ENCODE data around the gene TENT4B.
"Not testable (repeated sequence)": the region's sequence is repeated elsewhere in the genome, so short reads cannot be mapped to it uniquely, and the experiment has no call there.

TENT4B gene

DNA sequence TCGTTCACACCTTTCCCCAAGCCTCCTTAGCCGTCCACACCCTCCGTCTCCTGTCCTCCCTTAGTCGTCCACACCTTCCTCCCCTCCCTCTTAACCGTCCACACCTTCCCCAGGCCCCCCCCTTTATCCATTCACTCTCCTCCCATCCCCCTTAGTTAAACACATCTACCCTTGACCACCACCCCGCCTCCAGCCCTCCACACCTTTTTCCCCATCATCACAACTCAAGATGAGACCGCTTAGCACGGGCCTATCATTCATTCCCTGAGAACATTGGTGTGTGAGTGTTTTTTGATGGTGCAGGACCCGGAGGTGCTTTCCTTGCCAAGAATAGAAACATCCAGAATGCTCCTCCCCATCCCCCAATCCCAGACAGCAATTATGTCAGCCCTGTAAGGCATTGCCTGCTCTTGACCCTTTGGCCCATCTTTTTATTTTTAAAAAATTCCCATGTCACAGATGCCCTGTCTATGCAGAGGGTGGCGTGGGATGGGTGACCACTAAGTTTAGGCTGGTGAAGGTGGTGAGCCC, 1.4 kb downstream of the TENT4B start:
- no peak for ATAC-seq
- DNase-seq: no peak

GRCh38 chr16:50155925-50156324, 2.8 kb downstream of the TENT4B start:
- no peak for DNase-seq
- ATAC-seq: no peak

GRCh38 chr16:50156590-50156989, 3.5 kb downstream of the TENT4B start:
- DNase-seq: no peak
- no peak for ATAC-seq

- no peak for DNase-seq
- peak; percentile 94 for ATAC-seq
Observed at GRCh38 chr16:50160495-50161164, 7.5 kb downstream of the TENT4B start.

DNA sequence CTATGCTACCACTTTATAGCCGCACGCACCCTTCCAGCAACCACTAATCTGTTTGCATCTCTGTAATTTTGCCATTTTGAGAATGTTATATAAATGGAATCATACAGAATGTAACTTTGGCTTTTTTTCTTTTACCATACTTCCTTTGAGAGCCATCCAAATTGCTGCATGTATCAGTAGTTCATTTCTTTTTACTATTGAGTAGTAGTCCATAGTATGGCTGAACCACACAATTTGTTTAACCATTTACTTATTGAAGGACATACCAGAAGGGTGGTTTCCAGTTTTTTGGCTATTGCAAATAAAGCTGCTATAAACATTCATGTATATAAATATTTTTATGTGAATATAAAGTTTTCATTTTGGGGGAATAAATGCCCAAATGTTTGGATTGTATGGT, 8.8 kb downstream of the TENT4B start:
- DNase-seq (no peak), ATAC-seq (no peak)

GRCh38 chr16:50165473-50165872, 12.4 kb downstream of the TENT4B start:
- no peak for DNase-seq
- ATAC-seq: no peak

- ATAC-seq (peak; percentile 91), DNase-seq (peak; percentile 41)
Observed at GRCh38 chr16:50166511-50167500, 13.7 kb downstream of the TENT4B start.

DNA sequence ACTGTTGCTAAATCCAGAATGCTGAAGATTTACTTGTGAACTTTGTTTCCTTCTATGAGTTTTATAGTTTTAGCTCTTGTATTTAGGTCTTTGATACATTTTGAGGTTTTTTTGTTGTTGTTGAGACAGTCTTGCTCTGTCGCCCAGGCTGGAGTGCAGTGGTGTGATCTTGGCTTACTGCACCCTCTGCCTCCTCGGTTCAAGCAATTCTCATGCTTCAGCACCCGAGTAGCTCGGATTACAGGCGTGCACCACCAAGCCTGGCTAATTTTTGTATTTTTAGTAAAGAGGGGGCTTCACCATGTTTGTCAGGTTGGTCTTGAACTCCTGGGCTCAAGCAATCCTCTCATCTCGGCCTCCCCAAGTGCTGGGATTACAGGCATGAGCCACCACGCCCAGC, 14.4 kb downstream of the TENT4B start:
- ATAC-seq (no peak), DNase-seq (no peak)

DNA sequence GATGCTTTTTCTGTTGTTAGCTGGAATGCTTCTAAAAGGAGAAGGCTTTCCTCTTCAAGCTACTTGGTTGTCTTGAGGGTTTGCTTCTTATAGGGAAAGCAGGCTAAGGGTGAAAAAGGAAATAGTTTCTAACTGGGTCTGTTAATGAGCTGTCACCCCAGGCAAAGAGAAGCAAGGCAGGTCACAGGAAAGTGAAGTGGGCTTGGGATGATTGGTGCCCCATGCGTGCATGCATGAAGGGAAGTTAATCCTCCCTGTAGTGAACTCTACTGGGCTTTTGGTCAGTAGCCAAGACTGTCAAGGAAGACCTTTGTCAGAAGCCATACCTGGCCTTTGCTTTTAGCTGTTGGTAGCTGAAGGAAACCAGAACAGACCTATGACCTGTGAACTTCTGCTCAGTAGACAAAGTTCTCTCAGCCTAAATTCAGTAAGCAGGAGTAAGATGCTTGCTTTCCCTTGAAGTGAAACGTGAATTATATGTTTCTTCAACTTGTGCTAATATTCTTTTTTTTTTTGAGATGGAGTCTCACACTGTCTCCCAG, 16.5 kb downstream of the TENT4B start:
- DNase-seq (no peak), ATAC-seq (no peak)

DNA sequence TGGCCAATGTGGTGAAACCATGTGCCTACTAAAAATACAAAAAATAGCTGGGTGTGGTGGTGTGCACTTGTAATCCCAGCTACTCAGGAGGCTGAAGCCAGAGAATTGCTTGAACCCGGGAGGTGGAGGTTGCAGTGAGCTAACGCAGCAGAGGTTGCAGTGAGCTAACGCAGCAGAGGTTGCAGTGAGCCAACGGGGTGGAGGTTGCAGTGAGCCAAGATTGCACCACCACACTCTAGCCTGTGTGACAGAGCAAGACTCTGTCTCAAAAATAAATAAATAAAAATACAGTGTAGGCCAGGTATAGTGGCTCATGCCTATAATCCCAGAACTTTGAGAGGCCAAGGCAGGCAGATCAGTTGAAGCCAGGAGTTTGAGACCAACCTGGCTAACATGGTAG, 18.7 kb downstream of the TENT4B start:
- not testable (repeated sequence) for ATAC-seq, DNase-seq

DNA sequence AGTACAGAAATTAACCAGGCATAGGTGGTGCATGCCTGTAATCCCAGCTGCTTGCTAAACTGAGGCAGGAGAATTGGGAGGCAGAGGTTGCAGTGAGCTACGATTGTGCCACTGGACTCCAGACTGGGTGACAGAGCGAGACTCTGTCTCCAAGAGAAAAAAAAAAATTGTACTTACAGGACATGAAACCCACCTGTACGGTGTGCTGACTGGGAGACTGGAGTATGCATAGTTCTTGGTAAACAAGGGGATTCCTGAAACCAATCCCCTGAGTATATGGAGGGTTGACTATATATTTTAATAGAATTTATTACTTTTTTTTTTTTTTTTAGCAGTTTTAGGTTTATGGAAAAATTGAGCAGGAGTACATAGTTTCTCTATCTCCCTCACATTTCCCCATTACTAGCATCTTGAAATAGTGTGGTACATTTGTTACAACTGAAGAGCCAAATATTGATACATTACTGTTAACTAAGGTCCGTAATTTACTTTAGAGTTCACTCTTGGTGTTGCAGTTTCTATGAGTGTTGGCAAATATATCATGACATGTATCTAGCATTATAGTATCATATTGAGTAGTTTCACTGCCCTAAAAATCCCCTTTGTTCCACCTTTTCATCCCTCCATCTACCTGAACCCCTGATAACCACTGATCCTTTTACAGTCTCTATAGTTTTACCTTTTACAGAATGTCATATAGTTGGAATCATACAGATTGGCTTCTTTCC, 19.3 kb downstream of the TENT4B start:
- no peak for DNase-seq
- ATAC-seq: peak; percentile 57

DNA sequence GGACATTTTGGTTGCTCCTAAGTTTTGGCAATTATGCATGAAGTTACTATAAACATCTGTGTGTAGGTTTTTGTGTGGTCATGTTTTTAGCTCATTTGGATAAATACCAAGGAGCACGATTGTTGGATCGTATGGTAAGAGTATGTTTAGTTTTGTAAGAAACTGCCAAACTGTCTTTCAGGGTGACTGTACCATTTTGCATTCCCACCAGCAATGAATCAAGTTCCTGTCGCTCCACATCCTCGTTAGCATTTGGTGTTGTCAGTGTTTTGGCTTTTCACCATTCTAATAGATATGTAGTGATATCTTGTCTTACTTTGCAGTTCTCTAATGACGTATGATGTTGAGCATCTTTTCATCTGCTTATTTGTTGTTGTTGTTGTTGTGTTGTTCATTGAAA, 20.2 kb downstream of the TENT4B start:
- no peak for DNase-seq
- no peak for ATAC-seq

DNA sequence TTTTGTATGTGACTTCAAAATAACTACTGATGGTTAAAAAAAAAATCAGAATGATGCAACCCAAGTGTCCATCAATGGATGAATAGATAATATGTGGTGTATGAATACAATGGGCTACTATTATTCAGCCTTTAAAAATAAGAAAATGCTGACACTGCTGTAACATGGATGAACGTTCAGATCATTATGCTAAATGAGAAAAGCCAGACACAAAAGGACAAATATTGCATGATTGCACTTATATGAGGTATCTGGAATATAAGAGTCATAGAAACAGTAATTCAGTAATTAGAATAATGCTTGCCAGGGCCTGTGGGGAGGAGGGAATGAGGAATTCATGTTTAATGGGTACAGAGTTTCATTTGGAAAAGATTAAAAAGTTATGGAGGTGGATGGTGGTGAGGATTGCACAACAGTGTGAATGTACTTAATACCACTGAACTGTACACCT, 25.4 kb downstream of the TENT4B start:
- ATAC-seq (peak; percentile 28), DNase-seq (no peak)

DNA sequence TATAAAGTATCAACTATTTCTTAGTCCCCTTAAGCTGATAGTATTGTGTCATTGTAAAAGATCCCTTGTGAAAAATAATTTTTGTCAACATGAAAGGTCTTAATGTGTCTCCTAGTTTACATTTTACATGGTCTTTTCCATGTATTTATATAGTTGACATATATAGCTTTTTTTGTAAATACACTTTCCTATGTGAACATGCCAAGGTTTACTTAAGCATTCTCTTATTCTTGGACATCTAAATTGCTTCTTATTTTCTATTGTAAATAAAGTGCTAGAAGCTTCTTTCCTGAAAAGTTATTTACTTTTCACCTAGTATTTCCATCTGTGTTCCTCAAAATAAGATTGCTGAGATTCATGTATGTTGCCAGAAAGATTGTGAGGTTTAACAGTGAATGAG, 29.3 kb downstream of the TENT4B start:
- ATAC-seq: no peak
- no peak for DNase-seq

- ATAC-seq: no peak
- DNase-seq: no peak
Observed at GRCh38 chr16:50183316-50183715, 30.2 kb downstream of the TENT4B start.

DNA sequence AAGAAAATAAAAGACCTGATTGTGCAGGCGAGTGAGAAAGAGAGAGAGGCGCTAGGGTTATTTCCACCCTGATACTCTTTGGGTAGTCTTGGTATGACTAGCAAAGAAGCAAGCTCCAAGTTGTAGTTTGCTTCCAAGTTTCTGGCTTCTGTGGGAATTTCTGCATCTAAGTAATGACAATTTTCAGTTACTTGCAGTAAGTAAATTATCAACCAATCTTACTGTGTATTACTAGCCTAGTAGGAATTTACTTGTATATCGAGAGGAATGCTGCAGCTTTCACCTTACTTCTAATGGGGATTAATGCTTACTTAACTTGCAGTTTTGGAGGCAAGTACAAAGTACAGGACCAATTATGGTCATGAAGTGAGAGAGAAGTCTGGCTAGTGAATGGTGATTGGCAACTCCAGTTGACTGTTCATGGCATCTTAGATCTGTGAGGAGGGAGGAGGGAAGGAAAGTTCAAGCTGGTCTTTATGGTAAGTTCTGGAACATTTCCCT, 31.9 kb downstream of the TENT4B start:
- no peak for ATAC-seq
- no peak for DNase-seq

GRCh38 chr16:50188619-50189136, 35.6 kb downstream of the TENT4B start:
- ATAC-seq (no peak), DNase-seq (no peak)

GRCh38 chr16:50190292-50190691, 37.2 kb downstream of the TENT4B start:
- no peak for DNase-seq
- no peak for ATAC-seq

DNA sequence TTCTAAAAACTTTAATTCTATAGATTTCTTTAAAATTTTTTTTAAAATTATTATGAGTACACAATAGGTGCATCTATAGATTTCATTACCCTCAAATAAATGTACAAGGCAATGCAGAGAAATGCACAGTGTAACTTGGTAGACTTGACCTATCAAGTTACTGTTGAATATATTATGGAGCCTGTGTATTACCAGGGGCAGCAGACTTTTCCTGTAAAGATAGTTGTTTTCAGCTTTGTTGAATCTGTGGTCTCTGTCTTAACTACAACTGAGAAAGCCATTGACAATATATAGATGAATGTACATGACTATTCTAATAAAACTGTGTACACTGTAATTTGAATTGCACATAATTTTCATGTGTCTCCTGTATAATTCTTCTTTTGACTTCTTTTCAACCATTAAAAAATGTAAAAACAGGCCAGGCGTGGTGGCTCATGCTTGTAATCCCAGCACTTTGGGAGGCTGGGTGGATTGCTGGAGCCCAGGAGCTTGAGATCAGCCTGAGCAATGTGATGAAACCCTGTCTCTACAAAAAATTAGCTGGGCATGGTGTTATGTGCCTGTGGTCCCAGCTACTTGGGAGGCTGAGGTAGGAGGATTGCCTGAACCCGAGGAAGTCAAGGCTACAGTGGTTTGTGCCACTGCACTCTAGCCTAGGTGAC, 39.4 kb downstream of the TENT4B start:
- ATAC-seq: no peak
- DNase-seq: no peak

- DNase-seq (no peak), ATAC-seq (no peak)
Observed at GRCh38 chr16:50193594-50193993, 40.5 kb downstream of the TENT4B start.

GRCh38 chr16:50195276-50195675, 42.2 kb downstream of the TENT4B start:
- no peak for DNase-seq
- no peak for ATAC-seq

Measured in stimulated activated naive CD8-positive, alpha-beta T cell treated with anti-CD3 and anti-CD28 coated beads, Interleukin-15, Interleukin-2, amounts not matched to agents 100 U/mL and 50 U/mL, for 24 hours (primary cell).